GM19023 (cell line): ENCODE measurements around the gene FAAP20.
"Not testable (repeated sequence)": the region's sequence is repeated elsewhere in the genome, so short reads cannot be mapped to it uniquely, and the experiment has no call there.

Source experiments
- ATAC-seq: cut with Tn5 transposase; IDR thresholded peaks from one replicate; pipeline ENCODE4 v1.9.1; 2021; ENCODE audit warnings: mild to moderate bottlenecking, moderate library complexity; ENCODE audit not compliant: unreplicated experiment

The FAAP20 gene

DNA sequence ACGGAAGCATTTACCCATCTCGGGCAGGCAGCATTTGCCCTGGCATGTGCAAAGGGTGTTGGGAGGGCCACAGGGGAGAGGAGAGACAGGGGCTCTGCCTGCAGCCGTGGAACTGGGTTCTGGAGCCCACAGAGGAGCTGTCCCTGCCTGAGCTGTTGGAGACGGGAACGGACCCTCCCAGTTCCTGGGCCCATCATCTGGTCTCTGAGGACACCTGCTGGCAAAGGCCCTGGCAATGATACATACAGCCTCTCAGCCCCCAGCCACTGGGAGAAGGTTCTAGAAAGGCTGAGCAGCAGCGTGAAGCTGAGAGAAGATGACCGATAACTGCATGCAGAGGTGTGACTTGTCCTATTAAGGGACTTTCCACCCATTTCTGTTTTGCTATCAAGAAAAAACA is 31.4 kb downstream of the FAAP20 start:
- no peak for ATAC-seq

DNA sequence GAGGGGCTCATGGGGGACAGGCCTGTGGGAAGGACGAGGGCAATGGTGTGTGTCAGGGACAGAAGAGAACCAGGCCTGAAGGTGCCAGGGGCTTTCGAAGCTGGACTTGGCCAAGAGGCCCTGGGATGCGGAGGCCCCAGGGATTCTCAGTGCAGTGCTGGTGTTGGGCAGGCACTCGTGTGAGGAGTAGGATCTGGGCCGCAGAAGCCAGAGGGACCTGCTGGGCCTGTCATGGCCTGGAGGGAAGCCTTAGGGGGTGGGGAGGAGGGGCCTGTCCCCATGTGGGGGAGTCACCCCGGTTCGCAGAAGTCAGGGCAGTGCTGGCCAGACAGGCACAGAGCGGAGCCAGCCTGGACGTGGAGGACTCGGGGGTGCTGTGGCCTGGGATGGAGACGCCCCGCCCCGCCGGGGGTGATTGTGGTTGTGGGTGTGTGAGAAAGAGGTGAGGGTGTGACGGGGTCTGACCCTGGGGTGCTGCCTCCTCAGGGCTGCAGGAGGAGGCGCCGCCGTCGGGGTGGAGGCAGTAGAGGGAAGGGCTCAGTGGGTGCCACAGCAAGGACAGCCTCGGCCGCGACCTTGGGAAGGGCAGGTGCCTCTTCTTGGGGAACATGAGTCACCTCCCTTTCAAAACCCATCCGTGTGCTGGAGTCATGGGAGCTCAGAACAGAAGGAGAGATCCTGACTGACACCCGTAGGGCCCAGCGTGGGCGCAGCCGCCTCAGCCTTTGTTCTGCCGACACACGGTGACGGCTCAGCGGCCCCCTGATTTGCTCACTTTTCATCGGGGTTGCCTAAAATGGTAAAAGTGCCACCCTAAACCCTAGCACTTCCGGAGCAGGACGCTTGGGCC is 33.9 kb downstream of the FAAP20 start:
- ATAC-seq, result no peak

DNA sequence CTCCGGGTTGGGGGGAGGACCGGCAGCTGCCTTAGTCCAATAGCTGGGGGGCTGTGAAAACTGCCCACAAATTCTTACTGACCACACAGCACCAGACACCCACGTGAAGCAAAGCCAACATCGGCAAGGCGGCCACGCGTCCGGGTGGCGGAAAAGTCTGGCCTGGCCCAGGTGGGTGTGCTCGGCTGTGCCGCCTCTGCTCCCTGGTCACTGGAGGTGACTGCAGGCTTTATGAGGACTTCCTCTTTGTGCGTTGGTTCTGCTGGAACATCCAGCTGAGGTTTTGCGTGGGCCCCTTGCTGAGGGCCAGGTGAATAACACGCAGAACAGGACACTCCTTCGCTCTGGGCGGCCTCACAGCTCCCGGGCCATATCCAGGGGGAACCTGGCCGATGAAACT is 35.4 kb downstream of the FAAP20 start:
- ATAC-seq, result no peak

DNA sequence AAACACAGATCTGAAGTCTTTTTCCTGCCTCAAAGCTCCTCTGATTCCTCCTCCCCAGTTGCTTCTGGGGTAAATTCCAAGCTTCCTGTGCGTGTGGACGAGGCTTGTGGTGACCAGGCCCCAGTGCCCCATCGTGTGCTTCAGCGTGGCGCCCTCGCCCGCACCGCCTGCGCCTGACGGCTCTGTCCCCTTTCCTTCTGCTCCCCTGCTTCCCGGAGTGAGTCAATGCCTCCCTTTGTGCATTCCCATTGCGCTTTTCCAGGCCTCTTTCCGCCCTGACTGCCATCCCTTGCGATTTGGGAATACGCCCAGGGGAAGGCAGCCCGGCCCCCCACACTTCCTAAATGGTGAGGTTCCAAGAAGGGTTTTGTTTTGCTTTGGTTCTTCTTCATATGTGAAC is 36.3 kb downstream of the FAAP20 start:
- no peak for ATAC-seq

DNA sequence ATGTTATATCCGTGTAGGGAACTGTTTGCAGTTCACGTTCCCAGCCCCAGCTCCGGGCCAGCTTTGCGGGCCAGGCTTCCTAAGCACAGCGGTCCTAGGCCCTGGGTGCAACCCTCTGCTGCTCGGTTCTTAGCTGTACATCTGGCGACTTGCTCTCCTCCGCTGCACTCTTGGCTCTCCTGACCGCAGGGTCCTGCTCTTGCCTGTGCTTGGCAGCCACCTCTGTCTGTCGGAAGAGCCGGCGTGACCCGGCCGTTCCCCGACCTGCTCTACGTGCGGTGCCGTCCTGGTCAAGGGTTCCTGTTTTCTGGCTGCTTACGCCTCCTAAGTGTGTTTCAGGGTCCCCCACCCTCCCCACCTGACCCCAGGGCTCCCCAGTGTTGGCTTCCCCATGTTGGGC is 36.7 kb downstream of the FAAP20 start:
- ATAC-seq, result no peak

DNA sequence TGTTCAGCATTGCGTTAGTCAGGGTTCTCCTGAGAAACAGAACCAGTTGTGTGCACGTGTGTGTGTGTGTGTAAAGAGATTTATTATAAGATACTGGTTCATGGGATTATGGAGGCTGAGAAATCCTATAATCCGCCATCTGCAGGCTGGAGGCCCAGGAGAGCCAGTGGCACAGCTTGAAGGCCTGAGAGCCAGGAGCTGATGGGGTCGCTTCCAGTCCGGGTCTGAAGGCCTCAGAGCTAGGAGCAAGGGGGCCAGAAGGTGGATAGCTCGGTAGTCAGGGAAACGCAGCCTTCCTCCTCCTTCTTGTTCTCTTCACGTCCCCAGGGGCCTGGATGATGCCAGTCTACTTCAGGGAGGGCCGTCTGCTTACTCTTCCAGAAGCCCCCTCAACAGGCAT is 37.7 kb downstream of the FAAP20 start:
- ATAC-seq, result no peak

DNA sequence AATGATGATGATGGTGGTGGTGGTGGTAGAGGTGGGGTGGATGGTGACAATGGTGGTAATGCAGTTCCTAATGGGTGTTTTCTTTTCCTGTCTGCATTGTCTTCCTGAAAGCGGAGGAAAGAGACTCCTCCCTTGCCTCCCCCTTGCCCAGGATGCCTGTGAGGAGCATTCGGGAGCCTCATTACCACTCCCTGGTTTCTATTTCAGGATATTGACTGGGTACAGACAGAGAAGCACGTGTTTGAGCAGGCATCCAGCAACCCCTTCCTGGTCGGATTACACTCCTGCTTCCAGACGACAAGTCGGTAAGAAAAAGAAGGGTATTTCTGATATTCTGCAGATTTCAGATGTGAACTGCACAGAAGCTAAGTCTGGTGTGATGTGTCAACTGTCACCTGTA is 38.8 kb downstream of the FAAP20 start:
- ATAC-seq, result no peak

DNA sequence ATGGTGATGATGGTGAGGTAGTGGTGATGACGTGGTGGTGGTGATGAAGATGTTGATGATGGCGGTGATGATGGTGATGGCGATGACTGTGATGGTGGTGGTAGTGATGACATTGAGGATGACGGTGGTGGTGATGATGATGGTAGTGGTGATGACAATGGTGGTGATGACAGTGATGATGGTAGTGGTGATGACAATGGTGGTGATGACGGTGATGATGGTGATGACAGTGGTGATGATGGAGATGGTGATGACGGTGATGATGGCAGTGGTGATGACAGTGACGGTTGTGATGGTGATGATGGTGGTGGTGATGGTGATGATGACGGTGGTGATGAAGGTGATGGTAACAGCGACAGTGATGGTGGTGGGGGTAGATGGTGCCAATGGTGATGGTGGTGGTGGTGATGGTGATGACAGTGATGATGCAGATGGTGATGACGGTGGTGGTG is 39.4 kb downstream of the FAAP20 start:
- ATAC-seq, result no peak

DNA sequence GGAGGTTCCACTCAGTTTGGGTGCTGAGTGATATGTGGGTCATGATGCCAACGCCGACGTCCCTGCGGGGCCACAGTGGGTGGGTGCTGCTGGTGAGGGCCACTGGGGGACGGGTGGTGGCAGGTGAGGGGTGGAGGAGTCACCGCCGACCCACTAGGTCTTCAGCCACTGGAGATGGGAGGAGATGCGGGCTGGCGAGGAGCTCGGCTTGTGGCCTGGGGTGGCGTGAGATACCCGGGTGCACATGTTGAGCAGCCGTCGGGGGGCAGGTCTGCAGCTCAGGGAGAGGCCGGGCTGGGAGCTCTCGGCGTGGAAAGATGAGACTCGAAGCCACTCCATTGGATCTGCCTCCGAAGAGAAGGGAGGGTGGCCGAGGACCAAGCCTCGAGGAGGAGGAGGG is 40.5 kb downstream of the FAAP20 start:
- ATAC-seq, result no peak

DNA sequence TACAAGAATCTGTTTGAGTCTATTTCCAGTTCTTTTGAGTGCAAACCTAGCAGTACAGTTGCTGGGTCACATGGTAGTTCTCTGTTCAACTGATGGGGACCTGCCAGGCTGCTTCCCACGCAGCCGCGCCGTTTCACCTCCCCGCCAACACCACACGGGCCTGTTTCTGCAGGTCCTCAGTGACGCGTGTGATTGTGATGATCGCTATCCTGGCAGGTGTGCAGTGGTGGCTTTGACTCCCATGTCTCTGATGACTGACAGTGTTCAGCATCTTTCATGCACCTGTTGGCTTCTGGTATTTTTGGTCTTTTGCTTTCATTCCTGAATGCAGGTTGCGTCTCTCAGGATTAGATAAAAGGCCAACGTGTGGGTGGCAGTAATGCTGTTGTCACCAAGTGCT is 41.6 kb downstream of the FAAP20 start:
- no peak for ATAC-seq

DNA sequence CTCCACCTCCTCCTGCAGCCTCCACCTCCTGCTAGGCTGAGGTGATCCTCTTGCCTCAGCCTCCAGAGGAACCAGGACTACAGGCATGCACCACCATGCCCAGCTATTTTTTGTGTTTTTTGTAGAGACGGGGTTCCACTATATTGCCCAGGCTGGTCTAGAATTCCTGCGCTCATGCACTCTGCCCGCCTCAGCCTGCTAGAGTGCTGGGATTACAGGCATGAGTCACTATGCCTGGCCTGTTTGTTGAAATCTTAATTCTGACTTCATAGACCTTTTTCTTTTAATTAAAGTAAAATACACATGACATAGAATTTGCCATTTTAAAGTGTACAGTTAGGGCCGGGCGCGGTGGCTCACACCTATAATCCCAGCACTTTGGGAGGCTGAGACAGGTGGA is 42.7 kb downstream of the FAAP20 start:
- ATAC-seq, result no peak

DNA sequence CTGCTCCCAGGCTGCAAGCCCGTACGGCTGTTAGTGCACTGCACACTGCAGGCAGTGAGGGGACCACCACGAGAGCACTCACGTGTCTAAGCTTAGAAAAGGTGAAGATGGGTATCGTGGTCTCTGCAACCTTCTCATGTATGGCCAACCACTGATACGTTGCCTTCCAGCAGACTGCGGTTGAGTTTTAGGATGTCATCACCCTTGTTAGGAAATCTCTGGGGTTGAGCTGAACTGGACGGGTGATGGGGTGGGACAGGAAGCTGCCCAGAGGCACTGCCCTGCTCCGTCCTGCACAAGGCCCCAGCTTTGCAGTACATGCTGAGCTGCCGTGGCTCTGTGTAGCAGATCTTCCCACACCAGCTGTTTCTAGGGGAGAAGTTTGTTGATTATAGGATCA is 43.3 kb downstream of the FAAP20 start:
- ATAC-seq, result no peak

DNA sequence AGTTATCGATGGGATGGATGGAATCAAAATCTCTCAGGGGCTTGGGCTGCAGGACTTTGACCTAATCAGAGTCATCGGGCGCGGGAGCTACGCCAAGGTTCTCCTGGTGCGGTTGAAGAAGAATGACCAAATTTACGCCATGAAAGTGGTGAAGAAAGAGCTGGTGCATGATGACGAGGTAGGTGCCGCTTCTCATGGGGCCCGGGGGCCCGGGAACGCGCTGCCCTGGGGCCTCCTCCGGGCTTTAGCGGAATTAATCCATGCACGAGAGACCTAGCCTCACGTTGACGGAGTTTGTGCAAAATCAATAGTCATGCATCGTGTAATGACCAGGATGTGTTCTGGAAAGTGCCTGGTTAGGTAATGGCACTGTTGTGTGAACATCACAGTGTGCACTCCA is 43.8 kb downstream of the FAAP20 start:
- no peak for ATAC-seq

DNA sequence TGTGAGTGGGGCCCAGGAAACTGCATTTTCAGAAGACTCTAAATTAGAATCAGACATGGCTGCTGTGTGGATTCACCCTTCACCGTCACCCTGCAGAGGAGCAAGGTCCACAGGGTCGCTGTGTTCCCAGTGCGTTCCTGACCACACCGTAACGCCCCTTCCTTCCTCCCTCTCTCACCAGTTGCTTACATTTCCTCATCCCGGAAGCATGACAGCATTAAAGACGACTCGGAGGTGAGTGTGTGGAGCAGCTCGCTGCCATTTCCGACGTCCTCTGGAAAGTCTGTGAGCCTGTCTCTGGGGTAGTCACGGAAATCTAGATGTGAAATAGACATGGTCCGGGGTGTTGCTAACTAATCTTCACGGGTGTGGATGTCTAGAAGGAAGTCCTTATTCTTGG is 45.9 kb downstream of the FAAP20 start:
- ATAC-seq, result no peak

DNA sequence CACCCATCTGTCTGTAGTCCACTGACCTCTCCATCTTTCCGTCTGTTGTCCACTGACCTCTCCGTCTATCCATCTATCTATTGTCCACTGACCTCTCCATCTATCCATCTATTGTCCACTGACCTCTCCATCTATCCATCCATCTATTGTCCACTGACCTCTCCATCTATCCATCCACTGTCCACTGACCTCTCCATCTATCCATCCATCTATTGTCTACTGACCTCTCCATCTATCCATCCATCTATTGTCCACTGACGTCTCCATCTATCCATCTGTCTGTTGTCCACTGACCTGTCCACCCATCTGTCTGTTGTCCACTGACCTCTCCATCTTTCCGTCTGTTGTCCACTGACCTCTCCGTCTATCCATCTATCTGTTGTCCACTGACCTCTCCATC is 46.7 kb downstream of the FAAP20 start:
- ATAC-seq, result not testable (repeated sequence)

DNA sequence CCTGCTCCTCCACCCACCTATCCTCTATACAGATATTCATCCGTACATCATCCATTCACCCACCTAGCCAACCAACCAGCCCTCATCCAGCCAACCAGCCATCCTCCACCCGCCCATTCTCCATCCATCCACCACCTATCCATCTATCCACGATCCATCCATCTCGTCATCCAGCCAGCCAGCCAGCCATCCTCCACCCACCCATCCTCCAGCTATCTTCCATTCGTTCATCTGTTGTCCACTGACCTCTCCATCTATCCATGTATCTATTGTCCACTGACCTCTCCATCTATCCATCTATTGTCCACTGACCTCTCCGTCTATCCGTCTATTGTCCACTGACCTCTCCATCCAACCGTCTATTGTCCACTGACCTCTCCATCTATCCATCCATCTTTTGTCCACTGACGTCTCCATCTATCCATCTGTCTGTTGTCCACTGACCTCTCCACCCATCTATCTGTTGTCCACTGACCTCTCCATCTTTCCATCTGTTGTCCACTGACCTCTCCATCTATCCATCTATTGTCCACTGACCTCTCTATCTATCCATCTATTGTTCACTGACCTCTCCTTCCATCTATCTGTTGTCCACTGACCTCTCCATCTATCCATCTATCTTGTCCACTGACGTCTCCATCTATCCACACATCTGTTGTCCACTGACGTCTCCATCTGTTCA is 47.6 kb downstream of the FAAP20 start:
- ATAC-seq, result no peak

DNA sequence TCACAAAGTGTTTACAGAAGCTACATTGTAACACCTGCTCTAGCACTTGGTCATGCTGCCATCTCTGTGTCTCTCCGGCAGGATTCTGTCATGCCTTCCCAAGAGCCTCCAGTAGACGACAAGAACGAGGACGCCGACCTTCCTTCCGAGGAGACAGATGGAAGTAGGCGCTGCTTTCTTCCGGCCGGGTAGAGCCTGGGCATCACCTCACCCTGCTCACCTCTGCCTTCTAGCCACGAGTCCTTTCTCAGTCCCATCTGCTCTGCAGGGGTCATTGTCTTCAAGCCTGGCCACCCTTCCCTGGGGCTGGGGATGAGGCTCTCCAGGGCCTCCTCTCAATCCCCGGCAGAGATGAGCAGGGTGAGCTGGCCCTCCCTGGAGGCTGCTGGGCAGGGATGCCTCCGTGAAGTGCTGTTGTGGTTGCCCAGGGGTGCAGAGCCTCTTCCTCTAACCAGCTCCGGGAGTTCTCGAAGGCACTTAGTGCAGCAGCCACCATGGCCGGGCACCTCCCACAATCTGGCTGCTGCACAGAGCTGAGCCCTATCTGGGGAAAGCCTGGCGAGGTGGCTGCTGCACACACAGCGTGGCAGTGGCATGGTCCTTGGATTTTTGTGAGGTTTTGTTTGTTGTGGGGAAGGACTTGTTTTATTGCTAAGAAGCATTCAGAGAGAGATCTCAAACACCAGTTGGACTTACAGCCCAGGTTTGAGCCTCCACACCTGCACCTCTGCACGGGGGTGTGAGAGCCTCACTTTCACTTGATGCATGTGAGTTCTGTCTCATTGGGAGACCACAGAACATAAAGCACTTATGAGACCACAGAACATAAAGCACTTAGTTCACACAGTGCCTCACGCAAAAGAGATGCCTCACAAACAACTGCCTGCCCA is 48.4 kb downstream of the FAAP20 start:
- no peak for ATAC-seq

DNA sequence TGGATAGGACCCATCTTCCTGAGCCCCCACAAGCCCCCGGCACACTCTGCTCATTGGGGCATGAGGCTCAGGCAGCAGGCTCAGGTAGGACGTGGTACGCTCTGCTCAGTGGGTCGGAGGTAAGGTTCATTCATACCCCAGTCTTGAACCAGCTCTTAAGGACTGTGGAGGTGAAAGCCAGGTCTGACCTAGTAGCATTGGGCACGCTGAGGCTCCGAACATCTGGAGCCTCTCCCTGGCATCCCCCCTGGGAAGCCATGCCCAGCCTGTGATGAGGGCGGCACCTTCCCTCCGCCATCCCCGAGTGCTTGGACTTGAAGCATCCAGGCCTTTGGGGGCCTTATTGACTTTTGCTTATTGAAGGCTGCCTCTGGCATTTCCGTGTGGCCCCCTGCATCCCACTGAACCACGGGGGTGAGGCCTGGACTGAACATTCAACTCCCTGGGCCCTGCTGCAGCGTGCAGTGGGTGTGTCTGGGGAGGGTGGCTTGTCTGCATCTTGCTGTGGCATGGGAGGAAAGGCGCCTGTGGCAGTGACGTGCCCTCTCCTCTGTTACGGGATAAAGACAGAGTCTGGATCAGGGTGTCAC is 50.0 kb downstream of the FAAP20 start:
- ATAC-seq, result no peak

DNA sequence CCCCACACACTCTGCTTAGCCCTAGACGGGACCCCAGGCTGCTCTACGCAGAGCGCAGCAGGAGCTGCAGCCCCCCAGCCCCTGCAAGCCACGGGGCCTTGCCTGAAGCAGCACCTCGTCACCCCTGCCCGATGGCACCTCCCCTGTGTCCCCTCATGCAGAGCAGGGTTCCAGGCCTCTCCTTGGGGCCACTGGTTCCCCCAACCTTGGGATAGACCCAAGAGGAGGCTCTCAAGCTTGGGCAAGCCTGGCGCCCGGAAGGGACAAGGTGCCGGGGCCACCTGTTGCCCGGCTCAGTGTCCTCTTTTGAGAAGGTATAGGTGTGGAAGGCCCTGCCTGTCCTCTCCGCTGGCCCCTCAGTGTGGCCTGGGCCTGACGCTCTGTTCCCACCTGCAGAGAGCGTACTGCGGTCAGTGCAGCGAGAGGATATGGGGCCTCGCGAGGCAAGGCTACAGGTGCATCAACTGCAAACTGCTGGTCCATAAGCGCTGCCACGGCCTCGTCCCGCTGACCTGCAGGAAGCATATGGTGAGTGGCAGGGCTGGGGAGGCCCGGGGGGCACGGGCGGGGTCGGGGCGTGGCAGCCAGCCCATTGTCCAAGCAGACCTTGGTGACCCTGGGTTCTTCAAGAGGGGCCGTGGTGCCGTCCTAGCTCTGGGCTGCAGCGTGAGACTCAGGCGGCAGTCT is 50.6 kb downstream of the FAAP20 start:
- no peak for ATAC-seq

DNA sequence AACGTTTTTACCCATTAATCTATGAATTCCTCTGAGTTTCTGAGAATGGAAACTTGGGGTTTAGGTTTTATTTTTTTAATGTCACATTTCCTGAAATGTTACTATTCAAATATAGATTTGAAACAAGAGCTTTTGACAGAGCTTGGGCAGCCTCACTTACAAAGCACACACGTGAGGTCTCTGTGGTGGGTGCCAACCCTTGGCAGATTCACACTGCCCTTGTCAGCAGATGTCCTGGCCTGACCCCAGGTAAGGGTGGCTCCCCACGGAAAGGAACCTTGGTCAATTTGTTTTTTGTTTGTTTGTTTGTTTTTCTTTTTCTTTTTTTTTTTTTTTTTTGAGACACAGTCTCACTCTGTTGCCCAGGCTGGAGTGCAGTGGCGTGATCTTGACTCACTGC is 53.5 kb downstream of the FAAP20 start:
- ATAC-seq, result no peak
